Stomach (tissue), 4 donors: ENCODE measurements around the gene ADD3.

ENCODE experiments used
- CTCF ChIP-seq, 7 experiments: fragments of 450-650 bp in 4 of 7; fragments of 200-600 bp in 3 of 7; sonication (generic) in 3 of 7; IDR thresholded peaks; one replicate each; pipeline ENCODE4 v1.5.1; 2016 to 2019; ENCODE audit warnings: antibody characterized with exemption in 7 of 7, control low read depth in 2 of 7, mild to moderate bottlenecking in 1 of 7
- POLR2AphosphoS5 ChIP-seq, 3 donors: sonication (generic); formaldehyde crosslinking; IDR thresholded peaks; one replicate each; pipeline ENCODE4 v1.6.1; 2016; ENCODE audit warnings: antibody characterized with exemption in 3 of 3

GRCh38 chr10:109977382-109977806, 30.4 kb upstream of the ADD3 start:
- no peak for TF ChIP-seq CTCF (IDR thresholded peaks at IDR 0.05)
- peak in 2 of 3 donors; percentile 28 to 49 for TF ChIP-seq POLR2AphosphoS5 (IDR thresholded peaks at IDR 0.05)
